Osteoblast (primary cell): ENCODE results near the gene LY86. TPM values are rescaled to one million over a fixed set of nuclear protein-coding genes. Genes with fewer than 3 reads are reported as not detected.

Experiments
- DNase-seq: peaks from one replicate; pipeline ENCODE4 v3.0.0; 2011; ENCODE audit warnings: low spot score, mixed read lengths; ENCODE audit not compliant: insufficient read length; ENCODE audit errors: missing footprints
- H2AFZ ChIP-seq: 2 replicates; pipeline ENCODE4 v1.6.0; 2011; ENCODE audit warnings: mild to moderate bottlenecking, low read length
- H3K27ac ChIP-seq: 2 replicates; pipeline ENCODE4 v1.5.1; 2011; ENCODE audit warnings: mild to moderate bottlenecking, low read depth, low read length, moderate library complexity
- H3K27me3 ChIP-seq: 2 replicates; pipeline ENCODE4 v1.6.0; 2012; ENCODE audit warnings: mild to moderate bottlenecking, control low read depth, inconsistent platforms, low read length, moderate library complexity; ENCODE audit not compliant: insufficient read depth
- H3K36me3 ChIP-seq: 2 replicates; pipeline ENCODE4 v1.5.1; 2011; ENCODE audit warnings: mild to moderate bottlenecking, low read length, control low read depth, moderate library complexity; ENCODE audit not compliant: insufficient read depth
- H3K4me1 ChIP-seq: 2 replicates; pipeline ENCODE4 v1.5.1; 2011; ENCODE audit warnings: mild to moderate bottlenecking, low read length, control low read depth, moderate library complexity; ENCODE audit not compliant: insufficient read depth
- H3K4me2 ChIP-seq: 2 replicates; pipeline ENCODE4 v1.6.0; 2011; ENCODE audit warnings: mild to moderate bottlenecking, low read length; ENCODE audit not compliant: insufficient read depth
- H3K4me3 ChIP-seq: fragments of 200-600 bp; sonication (generic); 3 replicates; pipeline ENCODE4 v1.5.1; 2012; ENCODE audit warnings: mild to moderate bottlenecking, low read length, inconsistent platforms; ENCODE audit not compliant: insufficient read depth
- H3K79me2 ChIP-seq: 2 replicates; pipeline ENCODE4 v1.6.0; 2012; ENCODE audit warnings: mild to moderate bottlenecking, low read length, control low read depth, inconsistent platforms; ENCODE audit not compliant: insufficient read depth
- H3K9me3 ChIP-seq: 2 replicates; pipeline ENCODE4 v1.5.1; 2011; ENCODE audit warnings: low read depth, low read length, control low read depth
- H4K20me1 ChIP-seq: 2 replicates; pipeline ENCODE4 v1.6.0; 2012; ENCODE audit warnings: mild to moderate bottlenecking, low read length, control low read depth; ENCODE audit not compliant: insufficient read depth
- total RNA-seq: library from RNA; depleted of rRNA; stranded (reverse); fragments of >200 nt; gene quantifications from 2 replicates; pipeline ENCODE4 v1.2.3, GENCODE V29; 2012
- TF ChIP-seq, protein P1 (sequence below): IDR thresholded peaks from 2 replicates; pipeline ENCODE4 v1.5.1; 2011; ENCODE audit warnings: mild to moderate bottlenecking, low read depth, low read length, moderate library complexity; ENCODE audit errors: extremely low read depth

The LY86 gene
- total RNA-seq, 1 donor = not detected

DNA sequence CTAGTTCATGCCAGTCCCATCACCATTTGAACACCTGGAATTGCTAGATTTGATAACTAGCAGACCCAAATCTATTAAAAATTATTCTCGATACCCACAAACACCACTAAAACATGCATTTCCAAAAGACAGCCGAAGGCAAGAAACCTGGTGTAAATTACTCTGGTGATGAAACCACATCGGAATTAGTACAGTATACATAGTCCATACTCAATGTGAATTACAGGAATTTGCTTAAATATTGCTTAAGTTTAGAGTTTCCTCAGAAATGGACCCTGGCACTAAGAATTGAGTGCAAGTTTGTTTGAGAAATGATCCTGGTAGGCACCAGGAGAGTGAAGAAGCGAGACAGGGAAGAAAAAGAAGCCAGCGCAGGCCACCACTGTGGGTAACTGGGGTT lies 13.7 kb downstream of the LY86 start:
- H3K36me3 ChIP-seq = no peaks in the 10 kb centered on the region
- TF ChIP-seq, protein P1, sequence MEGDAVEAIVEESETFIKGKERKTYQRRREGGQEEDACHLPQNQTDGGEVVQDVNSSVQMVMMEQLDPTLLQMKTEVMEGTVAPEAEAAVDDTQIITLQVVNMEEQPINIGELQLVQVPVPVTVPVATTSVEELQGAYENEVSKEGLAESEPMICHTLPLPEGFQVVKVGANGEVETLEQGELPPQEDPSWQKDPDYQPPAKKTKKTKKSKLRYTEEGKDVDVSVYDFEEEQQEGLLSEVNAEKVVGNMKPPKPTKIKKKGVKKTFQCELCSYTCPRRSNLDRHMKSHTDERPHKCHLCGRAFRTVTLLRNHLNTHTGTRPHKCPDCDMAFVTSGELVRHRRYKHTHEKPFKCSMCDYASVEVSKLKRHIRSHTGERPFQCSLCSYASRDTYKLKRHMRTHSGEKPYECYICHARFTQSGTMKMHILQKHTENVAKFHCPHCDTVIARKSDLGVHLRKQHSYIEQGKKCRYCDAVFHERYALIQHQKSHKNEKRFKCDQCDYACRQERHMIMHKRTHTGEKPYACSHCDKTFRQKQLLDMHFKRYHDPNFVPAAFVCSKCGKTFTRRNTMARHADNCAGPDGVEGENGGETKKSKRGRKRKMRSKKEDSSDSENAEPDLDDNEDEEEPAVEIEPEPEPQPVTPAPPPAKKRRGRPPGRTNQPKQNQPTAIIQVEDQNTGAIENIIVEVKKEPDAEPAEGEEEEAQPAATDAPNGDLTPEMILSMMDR = no peak
- H4K20me1 ChIP-seq = no peaks in the 10 kb centered on the region
- no peaks in the 10 kb centered on the region for H3K79me2 ChIP-seq
- H2AFZ ChIP-seq = no peak overlapping the region
- no peak overlapping the region for H3K27ac ChIP-seq
- H3K9me3 ChIP-seq = no peaks in the 10 kb centered on the region
- H3K4me2 ChIP-seq = no peak overlapping the region
- no peak overlapping the region for H3K4me3 ChIP-seq
- no peak for DNase-seq
- no peaks in the 10 kb centered on the region for H3K27me3 ChIP-seq
- H3K4me1 ChIP-seq = no peaks in the 10 kb centered on the region

DNA sequence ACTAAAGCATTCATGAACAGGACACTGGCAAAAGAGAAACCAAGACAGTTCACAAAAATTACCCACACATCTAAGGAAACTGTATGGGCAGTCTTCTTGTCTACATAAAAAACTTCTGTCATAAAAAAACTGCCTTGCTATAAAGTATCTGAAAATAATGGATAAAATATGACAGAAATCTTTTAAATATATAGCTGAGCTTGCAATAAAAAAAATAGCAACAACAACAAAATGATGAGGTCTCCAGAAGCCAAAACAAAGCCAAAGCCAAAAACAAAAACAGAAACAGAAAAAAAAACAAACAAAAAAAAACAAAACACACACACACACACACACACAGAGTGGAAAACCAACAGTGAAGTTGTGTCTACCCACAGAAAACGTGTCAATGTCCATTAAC lies 14.8 kb downstream of the LY86 start:
- H3K4me3 ChIP-seq = no peak overlapping the region
- no peaks in the 10 kb centered on the region for H3K9me3 ChIP-seq
- no peaks in the 10 kb centered on the region for H3K4me1 ChIP-seq
- H4K20me1 ChIP-seq = no peaks in the 10 kb centered on the region
- no peaks in the 10 kb centered on the region for H3K36me3 ChIP-seq
- H3K27ac ChIP-seq = no peak overlapping the region
- H3K4me2 ChIP-seq = no peak overlapping the region
- no peak for DNase-seq
- TF ChIP-seq, protein P1 = no peak
- H3K79me2 ChIP-seq = no peaks in the 10 kb centered on the region
- H3K27me3 ChIP-seq = no peaks in the 10 kb centered on the region
- no peak overlapping the region for H2AFZ ChIP-seq

DNA sequence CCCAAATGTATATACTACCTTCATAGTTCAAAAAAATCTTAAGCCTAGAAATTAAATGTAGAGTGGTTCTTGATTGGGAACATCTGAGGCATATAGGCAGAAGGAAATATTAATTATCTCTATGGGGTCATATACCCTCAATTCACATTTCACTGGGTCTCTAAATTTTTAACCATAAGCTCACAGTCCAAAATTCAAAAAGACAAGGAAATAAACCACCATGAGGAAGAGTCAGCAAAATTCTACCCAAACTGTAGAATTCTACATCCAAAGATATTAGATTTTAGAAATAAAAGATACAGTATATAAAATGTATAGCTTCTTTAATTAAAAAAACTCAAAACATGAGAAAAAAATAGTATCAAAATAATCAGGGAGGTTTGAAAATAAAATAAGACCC lies 15.5 kb downstream of the LY86 start:
- Histone ChIP-seq H2AFZ (no peak overlapping the region), H3K36me3 (no peaks in the 10 kb centered on the region), H3K4me2 (no peak overlapping the region), H3K27me3 (no peaks in the 10 kb centered on the region), H3K4me1 (no peaks in the 10 kb centered on the region), H3K79me2 (no peaks in the 10 kb centered on the region), H3K9me3 (no peaks in the 10 kb centered on the region), H4K20me1 (no peaks in the 10 kb centered on the region), H3K4me3 (no peak overlapping the region), H3K27ac (no peak overlapping the region)
- TF ChIP-seq, protein P1 = no peak
- no peak for DNase-seq

DNA sequence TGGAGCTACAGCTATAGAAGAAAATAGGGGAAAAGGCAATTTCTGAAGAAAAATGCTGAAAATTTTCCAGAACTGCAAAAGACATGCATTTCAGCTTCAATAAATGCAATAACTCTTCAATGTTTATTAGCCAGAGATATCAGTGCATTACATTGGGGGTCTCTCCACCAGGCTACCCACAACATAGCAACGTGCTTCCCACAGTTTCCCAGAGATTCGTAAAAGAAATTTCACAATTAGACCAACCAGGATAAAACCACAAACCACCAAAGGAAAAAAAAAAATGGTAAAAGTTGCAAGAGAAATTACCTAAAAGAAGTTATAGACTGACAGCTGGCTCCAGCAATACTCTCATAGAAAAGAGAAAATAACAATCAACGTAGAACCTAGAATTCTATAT lies 16.0 kb downstream of the LY86 start:
- no peak for DNase-seq
- TF ChIP-seq, protein P1 = no peak
- Histone ChIP-seq H3K27me3 (no peaks in the 10 kb centered on the region), H3K79me2 (no peaks in the 10 kb centered on the region), H3K36me3 (no peaks in the 10 kb centered on the region), H4K20me1 (no peaks in the 10 kb centered on the region), H3K27ac (no peak overlapping the region), H3K9me3 (no peaks in the 10 kb centered on the region), H2AFZ (no peak overlapping the region), H3K4me3 (no peak overlapping the region), H3K4me1 (no peaks in the 10 kb centered on the region), H3K4me2 (no peak overlapping the region)
